Cerebellar cortex (tissue), 1 donor: ENCODE measurements around the gene LRBA.
"Not testable (repeated sequence)": the region's sequence is repeated elsewhere in the genome, so short reads cannot be mapped to it uniquely, and the experiment has no call there.

Experiments used
- DNase-seq: peaks from one replicate; pipeline ENCODE4 v3.0.0-alpha.2; 2015; ENCODE audit warnings: low spot score

Gene LRBA

GRCh38 chr4:150668824-150669223 is 346.3 kb downstream of the LRBA start:
- no peak for DNase-seq

- DNase-seq = no peak
These were observed 350.1 kb downstream of the LRBA start for GRCh38 chr4:150664935-150665334.

- DNase-seq = no peak
These were observed 352.4 kb downstream of the LRBA start for GRCh38 chr4:150662686-150663085.

- DNase-seq = not testable (repeated sequence)
These were observed 353.5 kb downstream of the LRBA start for GRCh38 chr4:150661551-150661950.

- not testable (repeated sequence) for DNase-seq
These were observed 356.8 kb downstream of the LRBA start for GRCh38 chr4:150658258-150658657.

- no peak for DNase-seq
These were observed 358.2 kb downstream of the LRBA start for GRCh38 chr4:150656891-150657290.

GRCh38 chr4:150650751-150651150 is 364.3 kb downstream of the LRBA start:
- no peak for DNase-seq

GRCh38 chr4:150648123-150648522 is 367.0 kb downstream of the LRBA start:
- DNase-seq = no peak

- no peak for DNase-seq
These were observed 368.1 kb downstream of the LRBA start for GRCh38 chr4:150647008-150647407.

- DNase-seq = no peak
These were observed 373.5 kb downstream of the LRBA start for GRCh38 chr4:150641612-150642011.

GRCh38 chr4:150632639-150633038 is 382.4 kb downstream of the LRBA start:
- DNase-seq = no peak

- no peak for DNase-seq
These were observed 387.0 kb downstream of the LRBA start for GRCh38 chr4:150628073-150628472.

GRCh38 chr4:150625033-150625432 is 390.1 kb downstream of the LRBA start:
- DNase-seq = no peak

GRCh38 chr4:150624055-150624454 is 391.0 kb downstream of the LRBA start:
- no peak for DNase-seq

GRCh38 chr4:150619042-150619441 is 396.0 kb downstream of the LRBA start:
- DNase-seq = no peak

GRCh38 chr4:150609131-150609530 is 406.0 kb downstream of the LRBA start:
- no peak for DNase-seq

- no peak for DNase-seq
These were observed 414.2 kb downstream of the LRBA start for GRCh38 chr4:150600812-150601445.

- DNase-seq = no peak
These were observed 415.5 kb downstream of the LRBA start for GRCh38 chr4:150599547-150599946.

GRCh38 chr4:150598909-150599308 is 416.2 kb downstream of the LRBA start:
- DNase-seq = no peak

GRCh38 chr4:150593996-150594395 is 421.1 kb downstream of the LRBA start:
- no peak for DNase-seq

GRCh38 chr4:150591904-150592303 is 423.2 kb downstream of the LRBA start:
- no peak for DNase-seq

- no peak for DNase-seq
These were observed 423.7 kb downstream of the LRBA start for GRCh38 chr4:150591406-150591805.

GRCh38 chr4:150590631-150591030 is 424.5 kb downstream of the LRBA start:
- no peak for DNase-seq

GRCh38 chr4:150589157-150589556 is 425.9 kb downstream of the LRBA start:
- DNase-seq = no peak

GRCh38 chr4:150588316-150588715 is 426.8 kb downstream of the LRBA start:
- DNase-seq = no peak
